KOPT-K1 (cell line): ENCODE results near the gene SHISA8.

Experiments
- H3K27ac ChIP-seq: fragments of 200-600 bp; sonication (generic); 2 replicates; pipeline ENCODE4 v1.5.1; 2016; ENCODE audit warnings: antibody characterized with exemption, mild to moderate bottlenecking, low read depth, low read length; ENCODE audit not compliant: poor library complexity, severe bottlenecking
- H3K36me3 ChIP-seq: fragments of 200-600 bp; sonication (generic); 2 replicates; pipeline ENCODE4 v1.5.1; 2017; ENCODE audit warnings: antibody characterized with exemption, mild to moderate bottlenecking, low read length, moderate library complexity; ENCODE audit not compliant: insufficient read depth
- H3K9me3 ChIP-seq: fragments of 200-600 bp; sonication (generic); 2 replicates; pipeline ENCODE4 v1.5.1; 2017; ENCODE audit warnings: antibody characterized with exemption, low read length, mild to moderate bottlenecking; ENCODE audit not compliant: insufficient read depth, poor library complexity, severe bottlenecking

SHISA8 gene

GRCh38 chr22:41922940-41923594 lies 8.2 kb upstream of the SHISA8 start:
- no peaks in the 10 kb centered on the region for H3K9me3 ChIP-seq
- H3K27ac ChIP-seq, result no peak overlapping the region

GRCh38 chr22:41922328-41922727 lies 7.5 kb upstream of the SHISA8 start:
- no peak overlapping the region for H3K27ac ChIP-seq

More at GRCh38 chr22:41922940-41923594, 8.2 kb upstream of the SHISA8 start:
- H3K36me3 ChIP-seq, result no peaks in the 10 kb centered on the region

GRCh38 chr22:41920271-41920976 lies 5.5 kb upstream of the SHISA8 start:
- no peaks in the 10 kb centered on the region for H3K36me3 ChIP-seq
- H3K27ac ChIP-seq, result no peak overlapping the region
- no peaks in the 10 kb centered on the region for H3K9me3 ChIP-seq

More at GRCh38 chr22:41922328-41922727, 7.5 kb upstream of the SHISA8 start:
- H3K9me3 ChIP-seq, result no peaks in the 10 kb centered on the region
- no peaks in the 10 kb centered on the region for H3K36me3 ChIP-seq

- H3K27ac ChIP-seq, result no peak overlapping the region
- no peaks in the 10 kb centered on the region for H3K36me3 ChIP-seq
- no peaks in the 10 kb centered on the region for H3K9me3 ChIP-seq
Measured at GRCh38 chr22:41919357-41920224, 4.7 kb upstream of the SHISA8 start.

GRCh38 chr22:41917903-41918791 lies 3.3 kb upstream of the SHISA8 start:
- Histone ChIP-seq H3K9me3 (no peaks in the 10 kb centered on the region), H3K27ac (no peak overlapping the region), H3K36me3 (no peaks in the 10 kb centered on the region)

GRCh38 chr22:41917375-41917902 lies 2.6 kb upstream of the SHISA8 start:
- Histone ChIP-seq H3K27ac (no peak overlapping the region), H3K36me3 (no peaks in the 10 kb centered on the region), H3K9me3 (no peaks in the 10 kb centered on the region)

- Histone ChIP-seq H3K9me3 (no peaks in the 10 kb centered on the region), H3K36me3 (no peaks in the 10 kb centered on the region), H3K27ac (no peak overlapping the region)
Measured at GRCh38 chr22:41916745-41917358, 2.0 kb upstream of the SHISA8 start.

- Histone ChIP-seq H3K36me3 (no peaks in the 10 kb centered on the region), H3K27ac (no peak overlapping the region), H3K9me3 (no peaks in the 10 kb centered on the region)
Measured at GRCh38 chr22:41915786-41916493, 1.1 kb upstream of the SHISA8 start.

GRCh38 chr22:41914611-41915034 lies 251 bp downstream of the SHISA8 start:
- Histone ChIP-seq H3K9me3 (no peaks in the 10 kb centered on the region), H3K36me3 (no peaks in the 10 kb centered on the region), H3K27ac (no peak overlapping the region)

- no peaks in the 10 kb centered on the region for H3K9me3 ChIP-seq
Measured at GRCh38 chr22:41913842-41914534, 886 bp downstream of the SHISA8 start.

GRCh38 chr22:41913040-41913719 lies 1.7 kb downstream of the SHISA8 start:
- H3K27ac ChIP-seq, result no peak overlapping the region
- no peaks in the 10 kb centered on the region for H3K36me3 ChIP-seq
- H3K9me3 ChIP-seq, result no peaks in the 10 kb centered on the region

More at GRCh38 chr22:41913842-41914534, 886 bp downstream of the SHISA8 start:
- Histone ChIP-seq H3K36me3 (no peaks in the 10 kb centered on the region), H3K27ac (no peak overlapping the region)

- Histone ChIP-seq H3K27ac (no peak overlapping the region), H3K9me3 (no peaks in the 10 kb centered on the region), H3K36me3 (peaks cover 5% of the 10 kb centered on the region; the same call in 1 of the 2 replicates)
Measured at GRCh38 chr22:41912338-41913039, 2.4 kb downstream of the SHISA8 start.
